WTC11 (cell line): Measurements from ENCODE around the gene CDC23.
"Not testable (repeated sequence)": the region's sequence is repeated elsewhere in the genome, so short reads cannot be mapped to it uniquely, and the experiment has no call there.

Experiments used
- CTCF ChIP-seq: fragments of 200-600 bp; IDR thresholded peaks from 2 replicates; pipeline ENCODE4 v1.8.0; 2022; ENCODE audit warnings: antibody characterized with exemption
- ETV6 ChIP-seq: sonication (generic); formaldehyde crosslinking; IDR thresholded peaks from 2 replicates; pipeline ENCODE4 v1.8.1; 2022; ENCODE audit warnings: mild to moderate bottlenecking, missing genetic modification reagents
- HMGXB4 ChIP-seq: sonication (generic); formaldehyde crosslinking; IDR thresholded peaks from 2 replicates; pipeline ENCODE4 v1.8.1; 2023; ENCODE audit warnings: mild to moderate bottlenecking, moderate library complexity, missing genetic modification reagents
- KAT7 ChIP-seq: sonication (generic); formaldehyde crosslinking; IDR thresholded peaks from 2 replicates; pipeline ENCODE4 v1.8.1; 2023; ENCODE audit warnings: missing genetic modification reagents, mild to moderate bottlenecking, borderline replicate concordance
- NR2C2 ChIP-seq: sonication (generic); formaldehyde crosslinking; IDR thresholded peaks from 2 replicates; pipeline ENCODE4 v1.8.0; 2022; ENCODE audit warnings: mild to moderate bottlenecking, missing genetic modification reagents
- ZNF281 ChIP-seq: sonication (generic); formaldehyde crosslinking; IDR thresholded peaks from 2 replicates; pipeline ENCODE4 v1.8.0; 2023; ENCODE audit warnings: mild to moderate bottlenecking, missing genetic modification reagents
- ZSCAN18 ChIP-seq: fragments of 250-450 bp; sonication (Bioruptor Pico); IDR thresholded peaks from 2 replicates; pipeline ENCODE4 v2.1.2; 2022; ENCODE audit warnings: mild to moderate bottlenecking, moderate library complexity

GRCh38 chr5:138143578-138143977 is 69.5 kb downstream of the CDC23 start:
- not testable (repeated sequence) for TF ChIP-seq CTCF; ZNF281 (CRISPR knock-in tag); KAT7 (CRISPR knock-in tag); HMGXB4 (CRISPR knock-in tag); ETV6 (CRISPR knock-in tag); ZSCAN18 (CRISPR knock-in tag); NR2C2 (CRISPR knock-in tag)
